ENCODE data around the gene OPN3. TPM values are rescaled to one million over a fixed set of nuclear protein-coding genes. Genes with fewer than 3 reads are reported as not detected.

Gene OPN3
- total RNA-seq, 1 donor from 2014 or later: 11.0 TPM

DNA sequence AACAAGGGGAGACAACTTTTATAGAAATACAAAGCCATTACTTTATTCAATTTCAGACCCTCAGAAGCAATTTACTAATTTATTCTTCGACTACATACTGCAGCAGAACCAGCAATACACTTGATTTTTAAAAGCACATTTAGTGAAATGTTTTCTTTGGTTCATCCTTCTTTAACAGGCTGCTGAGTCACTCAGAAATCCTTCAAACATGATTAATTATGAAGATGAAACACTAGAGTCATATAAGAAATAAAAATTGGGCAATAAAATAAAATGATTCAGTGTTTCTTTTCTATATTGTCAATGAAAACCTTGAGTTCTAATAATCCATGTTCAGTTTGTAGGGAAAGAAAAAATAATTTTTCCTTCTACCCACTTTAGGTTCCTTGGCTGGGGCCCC, 47.0 kb downstream of the OPN3 start:
- intact Hi-C loops (cut with micrococcal nuclease): no loop called here

DNA sequence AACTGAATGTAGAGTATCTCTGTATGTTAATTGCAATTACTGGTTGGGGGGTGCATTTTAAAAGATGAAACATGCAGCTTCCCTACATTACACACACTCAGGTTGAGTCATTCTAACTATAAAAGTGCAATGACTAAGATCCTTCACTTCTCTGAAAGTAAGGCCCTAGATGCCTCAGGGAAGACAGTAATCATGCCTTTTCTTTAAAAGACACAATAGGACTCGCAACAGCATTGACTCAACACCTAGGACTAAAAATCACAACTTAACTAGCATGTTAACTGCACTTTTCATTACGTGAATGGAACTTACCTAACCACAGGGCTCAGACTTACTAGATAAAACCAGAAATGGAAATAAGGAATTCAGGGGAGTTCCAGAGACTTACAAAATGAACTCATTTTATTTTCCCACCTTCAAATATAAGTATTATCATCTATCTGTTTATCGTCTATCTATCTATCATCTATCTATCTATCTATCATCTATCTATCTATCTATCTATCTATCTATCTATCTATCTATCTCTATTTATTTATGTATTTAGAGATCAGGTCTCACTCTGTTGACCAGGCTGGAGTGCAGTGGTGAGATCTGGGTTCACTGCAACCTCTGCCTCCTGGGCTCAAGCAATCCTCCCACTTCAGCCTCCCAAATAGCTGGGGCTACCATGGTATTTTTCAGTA, 47.8 kb downstream of the OPN3 start:
- intact Hi-C loops (cut with micrococcal nuclease): no loop called here

DNA sequence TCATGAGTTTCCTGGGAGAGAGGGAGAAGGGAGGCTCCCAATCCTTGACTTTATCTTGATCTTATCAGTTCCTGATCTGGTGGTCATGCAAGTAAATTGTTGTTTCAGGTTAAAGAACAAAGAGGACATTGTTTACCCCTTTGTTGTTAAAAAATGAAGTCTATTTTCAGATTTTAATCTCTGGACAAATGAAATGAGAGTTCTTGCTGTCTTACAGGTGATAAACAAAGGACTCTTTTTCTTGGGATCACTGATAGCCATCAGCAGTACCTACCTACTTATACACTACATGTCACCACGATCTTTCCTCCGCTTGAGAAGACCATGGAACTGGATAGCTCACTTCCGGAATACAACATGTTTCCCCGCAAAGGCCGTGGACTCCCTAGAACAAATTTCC, 48.4 kb downstream of the OPN3 start:
- intact Hi-C loops (cut with micrococcal nuclease): no loop called here

DNA sequence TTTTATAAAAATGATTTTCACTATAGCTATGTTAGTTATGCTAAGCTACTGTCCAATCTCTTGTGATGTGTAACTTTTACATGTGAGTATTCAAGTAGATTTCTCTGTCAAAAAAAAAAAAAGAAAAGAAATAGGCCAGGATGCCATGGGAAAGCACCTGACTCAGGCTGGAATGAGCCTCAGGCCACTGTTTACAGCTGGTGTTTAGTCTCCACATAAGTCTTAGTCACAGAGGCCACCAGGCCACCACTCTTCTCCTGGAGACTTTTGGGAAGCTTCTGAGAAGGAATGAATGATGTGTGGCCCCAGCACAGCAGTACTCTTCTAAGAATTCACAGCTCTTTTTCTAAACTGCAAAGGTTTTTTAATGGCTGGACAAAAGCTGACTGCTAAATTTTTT, 48.9 kb downstream of the OPN3 start:
- intact Hi-C loops (cut with micrococcal nuclease): no loop called here

DNA sequence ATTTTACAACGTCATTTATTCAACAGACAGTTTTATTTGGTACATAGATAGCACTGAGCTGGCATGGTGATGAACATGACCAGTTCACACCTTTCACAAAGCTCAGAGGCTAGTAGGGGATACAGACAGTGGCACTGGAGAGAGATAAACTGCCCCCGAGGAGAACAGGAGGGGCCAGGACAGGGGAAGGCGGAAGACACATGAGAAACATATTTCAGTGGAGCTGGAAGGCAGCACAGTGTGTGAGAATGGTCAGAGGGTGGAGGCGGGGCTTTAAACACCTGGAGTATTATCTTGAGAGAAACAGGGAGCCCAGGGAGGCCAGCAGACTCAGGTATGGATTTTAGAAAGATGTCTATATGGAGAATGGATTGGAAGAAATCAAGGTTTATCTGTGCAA, 49.5 kb downstream of the OPN3 start:
- intact Hi-C loops (cut with micrococcal nuclease): no loop called here

DNA sequence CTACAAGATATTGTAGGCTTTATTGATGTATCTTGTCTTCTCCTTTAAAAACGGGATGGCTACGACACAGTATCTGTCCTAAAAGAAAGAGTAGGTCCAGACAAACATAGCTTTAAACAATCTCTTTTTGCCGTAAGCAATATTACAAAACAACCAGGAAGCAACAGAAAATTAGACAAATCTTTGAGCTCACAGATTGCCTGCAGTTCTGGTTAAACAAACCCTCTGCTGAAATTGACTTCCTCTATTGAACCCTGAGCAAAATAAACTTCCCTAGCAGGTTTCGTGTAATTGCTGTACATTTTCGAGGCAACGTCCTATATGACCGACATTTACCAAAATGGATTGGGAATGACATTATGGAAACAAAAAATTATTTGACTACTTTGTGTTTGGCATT, 50.6 kb downstream of the OPN3 start:
- intact Hi-C loops (cut with micrococcal nuclease): no loop called here

DNA sequence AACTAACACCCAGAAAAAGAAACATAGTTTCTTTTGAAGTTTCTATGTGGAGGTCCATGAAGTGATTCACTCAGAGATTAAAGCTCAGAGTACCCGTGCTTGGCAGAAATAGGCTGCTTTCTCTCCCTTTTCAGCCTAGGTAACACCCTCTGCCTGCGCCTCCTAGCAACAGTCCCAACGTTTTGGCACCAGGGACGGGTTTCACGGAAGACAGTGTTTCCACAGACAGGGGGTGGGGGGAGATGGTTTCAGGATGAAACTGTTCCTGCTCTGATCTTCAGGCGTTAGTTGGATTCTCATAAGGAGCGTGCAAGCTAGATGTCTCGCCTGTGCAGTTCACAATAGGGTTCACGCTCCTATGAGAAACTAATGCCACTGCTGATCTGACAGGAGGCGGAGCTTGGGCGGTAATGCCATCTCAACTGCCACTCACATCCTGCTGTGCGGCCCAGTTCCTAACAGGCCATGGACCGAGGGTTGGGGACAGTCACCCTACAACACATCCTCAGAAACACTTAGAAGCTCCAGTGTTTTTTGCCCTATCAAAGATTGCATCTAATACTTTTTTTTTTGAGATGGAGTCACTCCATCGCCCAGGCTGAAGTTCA, 53.2 kb downstream of the OPN3 start:
- intact Hi-C loops (cut with micrococcal nuclease): no loop called here

DNA sequence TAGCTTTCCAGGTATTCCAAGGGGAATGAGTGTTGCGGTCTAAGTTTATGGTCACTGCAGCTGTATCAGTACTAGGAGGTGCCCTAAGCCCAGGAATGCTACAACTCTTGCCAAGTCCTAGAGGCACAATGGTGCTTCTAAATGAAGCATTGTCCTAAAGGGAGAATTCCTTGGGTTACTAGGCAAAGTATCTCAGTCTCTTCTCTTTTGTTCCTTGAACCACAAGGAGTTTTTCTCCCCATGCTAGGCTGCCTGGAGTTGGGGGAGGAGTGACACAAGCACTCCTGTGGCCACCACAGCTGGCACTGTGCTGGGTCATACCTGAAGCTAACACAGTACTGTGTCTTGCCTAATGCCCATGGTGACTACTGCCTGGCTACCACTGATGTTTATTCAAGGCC, 57.2 kb downstream of the OPN3 start:
- intact Hi-C loops (cut with micrococcal nuclease): no loop called here

DNA sequence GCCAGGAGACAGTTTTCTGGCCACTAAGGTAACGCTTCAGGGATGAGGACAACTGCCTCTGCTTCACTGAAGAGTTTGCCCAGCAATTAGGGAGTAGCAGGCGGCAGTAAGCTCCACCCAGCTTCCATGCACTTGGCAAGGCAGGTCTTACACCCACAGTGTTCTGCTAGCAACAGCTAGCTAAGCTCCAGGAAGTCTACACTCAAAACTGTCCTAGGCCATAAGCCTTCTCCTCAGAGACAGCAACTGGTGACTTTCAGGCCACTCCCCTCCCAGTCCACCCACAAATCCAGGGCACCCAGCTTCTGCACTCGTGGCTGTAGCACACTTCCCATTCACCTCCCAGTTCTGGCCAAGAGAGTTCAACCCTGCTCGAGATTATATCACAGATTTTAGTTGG, 60.7 kb downstream of the OPN3 start:
- intact Hi-C loops (cut with micrococcal nuclease): no loop called here

DNA sequence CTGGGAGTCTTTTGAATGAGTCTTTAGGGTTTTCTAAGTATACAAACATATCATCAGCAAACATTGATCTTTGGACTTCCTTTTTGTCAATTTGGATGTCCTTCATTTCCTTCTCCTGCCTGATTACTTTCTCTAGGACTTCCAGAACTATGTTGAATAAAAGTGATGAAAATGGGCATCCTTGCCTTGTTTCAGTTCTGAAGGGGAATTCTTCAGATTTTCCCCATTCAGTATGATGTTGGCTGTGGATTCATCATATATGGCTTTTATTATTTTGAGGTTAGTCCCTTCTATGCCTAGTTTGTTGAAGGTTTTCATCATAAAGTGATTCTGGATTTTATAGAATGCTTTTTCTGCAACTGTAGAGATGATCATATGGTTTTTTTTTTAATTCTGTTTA, 66.0 kb downstream of the OPN3 start:
- intact Hi-C loops (cut with micrococcal nuclease): no loop called here

DNA sequence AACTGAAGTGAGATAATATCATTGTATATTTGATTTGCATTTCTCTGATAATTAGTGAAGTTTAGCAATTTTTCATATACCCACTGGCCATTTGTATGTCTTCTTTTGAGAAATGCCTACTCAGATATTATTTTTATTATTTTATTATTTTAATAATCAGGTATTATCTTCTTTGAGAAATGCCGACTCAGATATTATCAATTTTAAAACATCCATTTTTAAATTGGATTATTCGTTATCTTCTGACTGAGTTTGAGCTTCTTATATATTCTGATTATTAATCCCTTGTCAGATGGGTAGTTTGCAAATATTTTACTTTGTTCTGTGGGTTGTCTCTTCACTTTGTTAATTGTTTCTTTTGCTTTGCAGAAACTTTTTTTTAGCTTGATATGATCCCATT, 70.3 kb downstream of the OPN3 start:
- intact Hi-C loops (cut with micrococcal nuclease): no loop called here

DNA sequence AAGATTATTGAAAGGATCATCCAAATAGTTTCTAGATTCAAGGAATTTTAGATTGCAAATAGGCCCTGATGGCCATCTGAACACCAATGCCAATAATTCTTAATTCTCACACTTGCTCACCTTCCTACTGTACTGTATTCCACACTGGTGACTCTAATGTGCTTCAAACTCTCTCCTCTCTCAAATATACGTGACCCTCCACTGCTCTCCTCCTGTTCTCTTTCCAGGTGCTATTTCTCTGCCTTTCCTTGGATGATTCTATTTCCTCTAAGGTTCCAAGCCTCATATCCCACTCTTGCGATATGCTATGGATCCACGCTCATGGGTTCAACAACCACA, 79.4 kb downstream of the OPN3 start:
- intact Hi-C loops (cut with micrococcal nuclease): no loop called here

DNA sequence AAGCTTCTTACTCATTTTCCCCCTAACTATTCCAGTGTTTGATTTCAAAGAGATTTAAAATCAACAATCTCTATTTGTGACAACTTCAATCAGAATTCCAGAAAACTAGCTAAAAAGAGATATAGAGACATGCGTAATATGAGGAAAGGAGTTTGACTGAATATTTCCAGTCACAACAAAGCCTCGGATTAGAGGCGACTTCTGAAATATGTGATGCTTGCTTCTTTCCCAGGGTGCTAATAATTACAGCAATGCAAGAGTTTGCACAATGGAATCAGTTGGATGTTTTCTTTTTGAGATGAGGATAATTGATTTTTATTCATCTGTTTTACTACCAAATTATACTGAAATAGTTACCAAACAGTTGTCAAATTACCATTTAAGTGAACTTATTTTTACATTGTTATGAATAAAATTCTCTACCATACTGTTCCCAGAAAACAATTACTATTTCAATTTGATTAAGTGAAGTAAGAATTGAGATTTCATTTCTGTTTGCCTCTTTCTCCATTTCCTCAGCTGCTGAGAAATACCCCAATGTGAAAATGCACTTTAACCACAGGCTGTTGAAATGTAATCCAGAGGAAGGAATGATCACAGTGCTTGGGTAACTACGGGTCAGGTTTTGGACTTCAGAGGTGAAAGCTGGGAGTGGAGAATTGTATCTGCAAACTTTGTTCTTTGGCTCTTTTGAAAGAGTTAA, 79.9 kb downstream of the OPN3 start:
- intact Hi-C loops (cut with micrococcal nuclease): no loop called here

DNA sequence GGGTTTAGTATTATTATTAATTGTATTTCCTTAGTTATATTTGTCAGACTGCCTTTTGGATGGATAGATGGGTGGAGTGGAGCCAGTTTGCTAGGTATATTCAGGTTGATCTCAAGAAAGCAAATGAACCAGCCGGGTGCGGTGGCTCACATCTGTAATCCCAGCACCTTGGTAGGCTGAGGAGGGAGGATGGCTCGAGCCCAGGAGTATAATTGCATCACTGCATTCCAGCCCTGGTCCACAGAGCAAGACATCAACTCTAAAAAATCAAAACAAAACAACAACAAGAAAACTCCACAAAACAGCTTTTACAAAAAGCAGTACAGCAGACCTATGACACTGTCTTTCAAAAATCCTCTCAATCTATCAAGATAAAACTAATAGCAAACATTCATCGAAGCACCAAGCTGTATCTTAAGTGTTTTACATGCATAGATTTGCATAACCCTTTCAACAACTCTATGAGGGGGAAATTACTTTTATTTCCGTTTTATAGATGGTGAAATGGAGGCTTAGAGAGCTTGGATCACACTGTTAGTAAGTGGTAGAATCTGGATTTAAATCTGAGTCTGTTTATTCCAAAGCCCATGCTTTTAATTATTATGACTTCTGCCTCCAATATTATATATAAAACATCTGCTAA, 82.5 kb downstream of the OPN3 start:
- intact Hi-C loops (cut with micrococcal nuclease): no loop called here

DNA sequence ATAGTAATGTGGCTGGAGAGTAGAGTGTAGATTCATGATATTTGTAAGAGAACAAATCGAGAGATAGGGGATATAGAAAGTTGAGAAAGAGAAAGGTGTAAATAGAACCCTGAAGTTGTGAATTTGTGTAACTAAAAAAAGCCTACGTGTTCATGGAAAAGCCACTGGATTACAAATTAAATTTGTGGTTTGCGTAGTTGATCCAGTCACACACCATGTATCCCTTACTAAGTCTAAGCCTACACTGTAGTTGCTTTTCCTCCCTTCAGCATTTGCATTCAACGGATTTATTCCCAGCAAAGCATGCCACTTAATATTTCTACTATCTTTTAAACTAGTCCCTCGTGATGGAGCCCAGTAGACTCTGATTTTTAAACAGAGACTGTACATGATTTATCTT, 83.1 kb downstream of the OPN3 start:
- intact Hi-C loops (cut with micrococcal nuclease): no loop called here

DNA sequence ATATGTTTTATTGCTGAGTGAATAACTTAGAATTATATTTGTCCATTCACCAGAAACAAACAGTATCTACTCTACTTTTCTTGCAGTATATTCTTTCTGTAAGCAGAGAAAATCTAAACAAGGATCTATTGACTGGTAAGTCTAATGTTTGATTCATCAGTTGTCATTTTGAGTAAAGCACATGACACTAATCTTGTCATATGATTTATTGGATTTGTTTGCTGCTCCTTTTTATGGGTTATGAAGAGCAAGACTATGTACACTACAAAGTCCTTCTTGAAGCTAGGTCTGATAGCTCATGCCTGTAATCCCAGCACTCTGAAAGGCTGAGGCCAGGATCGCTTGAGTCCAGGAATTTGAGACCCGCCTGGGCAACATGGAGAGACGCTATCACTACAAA, 84.6 kb downstream of the OPN3 start:
- intact Hi-C loops (cut with micrococcal nuclease): no loop called here

DNA sequence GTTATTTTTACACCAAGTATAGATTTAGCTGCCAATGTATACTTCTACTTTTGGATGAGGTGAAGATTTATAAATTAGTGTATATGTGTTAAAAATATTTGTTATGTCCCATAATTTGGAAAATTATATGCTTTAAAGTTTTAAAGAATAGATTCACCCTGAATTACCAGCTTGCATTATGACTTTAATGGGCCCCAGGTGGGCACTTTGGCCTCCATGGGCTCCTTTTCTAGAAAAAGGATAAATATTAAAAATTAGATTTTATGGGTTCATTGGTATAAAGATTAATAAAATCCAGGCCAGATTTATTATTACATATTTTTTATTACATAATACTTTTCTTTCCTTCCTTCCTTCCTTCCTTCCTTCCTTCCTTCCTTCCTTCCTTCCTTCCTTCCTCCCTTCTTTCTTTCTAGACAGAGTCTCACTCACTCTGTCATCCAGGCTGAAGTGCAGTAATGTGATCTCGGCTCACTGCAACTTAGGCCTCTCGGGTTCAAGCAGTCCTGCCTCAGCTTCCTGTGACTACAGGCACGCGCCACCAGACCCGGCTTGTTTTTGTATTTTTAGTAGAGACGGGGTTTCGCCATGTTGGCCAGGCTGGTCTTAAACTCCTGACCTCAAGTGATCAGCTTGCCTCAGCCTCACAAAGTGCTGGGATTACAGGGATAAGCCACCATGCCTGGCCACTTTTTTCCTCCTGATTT, 86.1 kb downstream of the OPN3 start:
- intact Hi-C loops (cut with micrococcal nuclease): no loop called here

DNA sequence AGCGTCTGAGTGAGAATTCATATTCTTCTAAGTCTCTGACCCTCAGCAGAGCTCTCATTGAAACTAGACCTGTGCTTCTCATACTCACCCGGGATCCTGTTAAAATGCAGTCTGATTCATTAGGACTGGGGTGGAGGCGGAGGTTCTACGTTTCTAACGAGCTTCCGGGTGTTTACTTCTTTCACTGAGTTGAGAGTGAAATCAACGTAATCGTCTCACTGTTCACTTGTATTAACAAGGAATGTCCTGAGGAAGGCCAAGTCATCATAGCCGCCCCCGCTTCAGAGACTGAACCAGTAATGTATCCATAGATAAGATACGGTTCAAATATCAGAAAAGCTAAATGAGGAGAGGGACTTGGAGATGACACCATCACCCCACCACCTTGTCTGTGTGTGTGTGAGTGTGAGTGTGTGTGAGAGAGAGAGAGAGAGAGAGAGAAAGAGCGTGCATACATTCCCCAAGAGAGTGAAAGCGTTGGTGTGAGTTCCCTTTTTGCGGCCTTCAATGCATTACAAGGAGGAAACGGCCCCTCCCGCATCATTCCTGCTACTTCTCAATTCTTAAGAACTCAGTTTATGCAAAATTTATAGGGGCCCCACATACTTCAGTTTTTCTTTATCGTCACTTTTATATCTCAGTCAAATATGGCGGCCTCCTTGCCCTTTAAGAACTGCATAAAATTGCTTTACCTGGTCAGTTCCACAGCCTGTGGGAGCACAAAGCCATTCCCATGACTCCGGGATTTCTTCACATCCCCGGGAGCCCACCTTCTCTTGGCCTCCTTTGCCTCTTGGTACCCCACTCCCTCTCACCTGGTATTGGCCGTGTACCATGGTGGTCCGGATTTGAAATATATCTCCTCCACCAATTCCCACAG, 88.2 kb downstream of the OPN3 start:
- intact Hi-C loops (cut with micrococcal nuclease): loop anchor here (1.0 kb wide), 2 partner anchors 21 to 33 kb away; partner anchors contain the start of gene FH

DNA sequence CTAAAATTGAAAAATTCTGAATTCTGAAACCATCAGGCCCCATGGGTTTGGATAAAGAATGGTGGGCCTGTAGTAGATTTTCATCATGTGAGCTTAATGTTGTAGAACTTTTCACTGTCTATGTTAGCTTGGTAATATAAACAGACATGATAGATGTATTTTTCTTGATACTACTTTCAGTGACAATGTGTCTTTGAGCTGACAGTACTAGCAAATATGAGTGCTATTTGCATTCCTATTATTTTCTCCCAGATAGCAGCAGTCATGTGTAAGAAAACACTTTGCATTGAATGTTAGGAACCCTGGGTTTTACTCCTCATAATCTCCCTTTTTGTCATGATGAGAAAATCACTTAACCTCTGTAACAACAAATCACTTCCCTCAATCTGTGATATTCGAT, 89.9 kb downstream of the OPN3 start:
- intact Hi-C loops (cut with micrococcal nuclease): no loop called here

DNA sequence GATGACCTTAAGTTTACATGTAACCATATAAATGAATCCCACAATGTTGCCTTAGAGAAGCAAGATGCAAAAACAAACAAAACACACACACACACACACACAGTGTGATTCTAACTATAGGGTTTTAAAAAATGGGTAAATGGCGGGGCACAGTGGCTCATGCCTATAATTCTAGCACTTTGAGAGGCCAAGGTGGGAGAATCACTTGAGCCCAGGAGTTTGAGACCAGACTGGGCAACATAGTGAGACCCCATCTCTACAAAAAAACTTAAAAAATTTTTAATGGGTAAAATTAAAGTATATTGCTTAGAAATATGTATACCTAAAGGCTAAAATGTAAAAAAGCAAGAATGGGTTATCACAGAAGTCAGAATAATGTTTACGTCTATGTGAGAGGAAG, 92.2 kb downstream of the OPN3 start:
- intact Hi-C loops (cut with micrococcal nuclease): no loop called here
